GM21825 (cell line): Measurements from ENCODE around the gene AXL.

ENCODE experiments used
- ATAC-seq: cut with Tn5 transposase; IDR thresholded peaks from one replicate; pipeline ENCODE4 v1.9.1; 2021; ENCODE audit warnings: mild to moderate bottlenecking, moderate library complexity; ENCODE audit not compliant: unreplicated experiment

Gene AXL

GRCh38 chr19:41233748-41234240 lies 14.8 kb downstream of the AXL start:
- ATAC-seq, result no peak

GRCh38 chr19:41234512-41235168 lies 15.6 kb downstream of the AXL start:
- no peak for ATAC-seq

- no peak for ATAC-seq
Measured at GRCh38 chr19:41235480-41235879, 16.5 kb downstream of the AXL start.

DNA sequence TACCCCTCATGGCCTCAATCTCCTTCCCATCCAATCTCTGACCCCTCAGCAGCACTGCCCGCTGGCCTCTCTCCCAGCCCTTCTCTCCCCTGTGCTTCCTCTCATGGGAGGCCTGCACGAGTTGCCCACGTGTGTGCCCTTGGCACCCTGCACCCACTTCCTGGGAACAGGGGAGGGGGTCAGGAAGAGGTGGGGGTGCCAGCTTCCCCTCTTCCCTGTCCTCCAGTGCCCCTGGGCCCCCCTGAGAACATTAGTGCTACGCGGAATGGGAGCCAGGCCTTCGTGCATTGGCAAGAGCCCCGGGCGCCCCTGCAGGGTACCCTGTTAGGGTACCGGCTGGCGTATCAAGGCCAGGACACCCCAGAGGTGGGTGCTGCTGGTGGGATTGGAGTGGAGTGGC lies 19.2 kb downstream of the AXL start:
- ATAC-seq, result no peak

DNA sequence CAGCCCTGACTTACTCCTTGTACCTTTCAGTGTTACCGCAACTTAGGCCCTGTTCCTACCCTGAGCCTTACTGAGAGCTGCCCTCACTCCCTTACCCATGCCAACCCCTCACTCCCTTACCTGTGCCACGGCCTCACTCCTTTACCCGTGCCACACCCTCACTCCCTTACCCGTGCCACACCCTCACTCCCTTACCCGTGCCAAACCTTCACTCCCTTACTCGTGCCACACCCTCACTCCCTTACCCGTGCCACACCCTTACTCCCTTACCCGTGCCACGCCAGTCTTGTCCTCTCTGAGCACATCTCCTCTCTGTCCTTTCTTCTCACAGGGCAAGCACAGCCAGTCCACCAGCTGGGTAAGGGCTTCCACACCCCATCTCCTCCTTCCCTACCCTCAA lies 20.3 kb downstream of the AXL start:
- no peak for ATAC-seq

GRCh38 chr19:41239961-41240574 lies 21.0 kb downstream of the AXL start:
- no peak for ATAC-seq

DNA sequence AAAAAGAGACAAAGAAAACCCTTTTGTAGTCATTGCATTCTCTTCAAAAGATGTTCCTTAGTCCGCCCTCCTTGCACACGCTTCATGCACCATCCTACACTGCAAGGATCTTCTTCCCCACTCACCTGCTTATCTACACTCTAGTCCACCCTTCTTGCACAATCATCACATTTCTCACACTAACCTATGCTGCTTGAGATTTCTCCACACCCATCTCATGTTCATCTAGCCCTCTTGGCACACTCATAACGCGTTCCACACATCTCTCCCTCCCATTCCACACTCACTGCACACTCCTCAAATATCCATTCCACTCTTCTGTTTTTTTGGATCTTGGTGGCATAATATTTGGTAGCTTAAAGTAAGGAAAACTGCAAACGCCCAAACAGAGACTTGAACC lies 22.8 kb downstream of the AXL start:
- no peak for ATAC-seq

DNA sequence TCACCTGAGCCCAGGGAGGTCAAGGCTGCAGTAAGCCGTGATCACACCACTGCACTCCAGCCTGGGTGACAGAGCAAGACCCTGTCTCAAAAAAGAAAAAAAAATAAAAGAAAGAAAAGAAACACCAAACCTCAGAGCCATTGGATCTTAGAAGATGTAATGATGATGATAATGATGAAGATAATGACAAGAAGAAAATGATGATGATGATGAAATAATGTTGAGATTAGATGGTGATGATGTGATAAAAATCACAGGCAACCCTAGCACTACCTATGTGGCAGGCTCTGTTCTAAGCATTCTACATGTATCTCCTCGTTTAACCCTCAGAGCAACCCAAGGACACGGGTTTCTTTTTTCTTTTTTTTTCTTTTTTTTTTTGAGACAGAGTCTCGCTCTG lies 25.1 kb downstream of the AXL start:
- no peak for ATAC-seq

DNA sequence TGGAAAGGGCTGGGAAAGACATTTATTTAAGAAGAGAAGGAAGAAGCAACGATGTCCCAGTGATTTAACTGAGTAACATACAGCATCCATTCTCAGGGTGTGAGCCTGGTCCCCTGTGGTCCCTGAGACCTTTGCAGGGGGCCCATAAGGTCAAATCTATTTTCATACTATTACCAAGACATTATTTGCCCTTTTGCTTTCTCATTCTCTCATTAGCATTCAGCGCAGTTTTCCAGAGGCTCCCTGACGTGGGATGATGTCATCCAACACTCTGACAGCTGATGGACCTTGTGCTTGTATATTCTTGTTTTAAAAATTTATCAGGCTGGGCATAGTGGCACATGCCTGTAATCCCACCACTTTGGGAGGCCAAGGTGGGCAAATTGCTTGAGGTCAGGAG lies 26.8 kb downstream of the AXL start:
- no peak for ATAC-seq

- ATAC-seq, result no peak
Measured at GRCh38 chr19:41248895-41249294, 29.9 kb downstream of the AXL start.

DNA sequence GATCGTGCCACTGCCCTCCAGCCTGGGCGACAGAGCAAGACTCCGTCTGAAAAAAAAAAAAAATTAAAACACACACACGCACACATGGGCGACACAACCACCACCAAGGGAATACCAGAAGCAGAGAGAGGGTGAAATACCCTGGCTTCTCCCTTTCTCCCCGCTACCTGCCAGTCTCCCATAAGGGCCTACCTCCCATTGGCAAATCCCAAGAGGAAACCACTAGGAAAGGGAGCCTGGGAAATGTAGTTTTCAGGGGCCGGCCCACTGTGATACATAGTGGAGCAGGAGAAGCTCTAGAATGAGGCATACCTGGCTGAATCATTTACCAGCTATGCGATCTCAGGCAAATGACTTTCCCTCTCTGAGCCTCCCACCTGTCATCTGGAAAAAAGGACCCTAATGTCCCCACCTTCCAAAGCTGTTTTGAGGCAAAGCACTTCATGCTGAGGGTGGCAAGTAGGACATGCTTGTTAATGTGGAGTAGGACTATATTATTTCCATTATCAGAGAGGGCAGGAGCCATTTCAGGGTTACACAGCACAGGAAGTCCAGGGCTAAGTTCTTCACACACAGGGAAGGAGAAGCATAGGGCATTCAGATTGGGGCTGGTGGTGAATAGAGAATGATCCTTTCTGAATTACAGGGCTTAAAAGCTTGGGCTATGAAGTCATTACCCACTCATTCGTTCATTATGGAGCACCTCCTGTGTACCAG lies 30.8 kb downstream of the AXL start:
- ATAC-seq, result no peak

- no peak for ATAC-seq
Measured at GRCh38 chr19:41253660-41254059, 34.6 kb downstream of the AXL start.

DNA sequence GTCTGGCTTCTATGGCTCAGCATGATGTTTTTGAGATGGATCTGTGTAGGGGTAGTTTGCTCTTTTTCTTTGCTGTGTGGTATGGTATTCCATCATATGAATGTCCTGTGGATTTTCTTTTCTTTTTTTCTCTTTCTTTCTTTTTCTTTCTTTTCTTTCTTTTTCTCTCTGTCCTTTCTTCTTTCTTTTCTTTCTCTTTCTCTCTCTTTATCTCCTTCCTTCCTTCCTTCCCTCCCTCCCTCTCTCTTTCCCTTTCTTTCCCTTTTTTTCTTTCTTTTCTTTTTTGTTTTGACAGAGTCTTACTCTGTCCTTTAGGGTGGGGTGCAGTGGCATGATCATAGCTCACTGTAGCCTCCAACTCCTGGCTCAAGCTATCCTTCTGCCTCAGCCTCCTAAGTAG lies 36.1 kb downstream of the AXL start:
- ATAC-seq, result no peak

DNA sequence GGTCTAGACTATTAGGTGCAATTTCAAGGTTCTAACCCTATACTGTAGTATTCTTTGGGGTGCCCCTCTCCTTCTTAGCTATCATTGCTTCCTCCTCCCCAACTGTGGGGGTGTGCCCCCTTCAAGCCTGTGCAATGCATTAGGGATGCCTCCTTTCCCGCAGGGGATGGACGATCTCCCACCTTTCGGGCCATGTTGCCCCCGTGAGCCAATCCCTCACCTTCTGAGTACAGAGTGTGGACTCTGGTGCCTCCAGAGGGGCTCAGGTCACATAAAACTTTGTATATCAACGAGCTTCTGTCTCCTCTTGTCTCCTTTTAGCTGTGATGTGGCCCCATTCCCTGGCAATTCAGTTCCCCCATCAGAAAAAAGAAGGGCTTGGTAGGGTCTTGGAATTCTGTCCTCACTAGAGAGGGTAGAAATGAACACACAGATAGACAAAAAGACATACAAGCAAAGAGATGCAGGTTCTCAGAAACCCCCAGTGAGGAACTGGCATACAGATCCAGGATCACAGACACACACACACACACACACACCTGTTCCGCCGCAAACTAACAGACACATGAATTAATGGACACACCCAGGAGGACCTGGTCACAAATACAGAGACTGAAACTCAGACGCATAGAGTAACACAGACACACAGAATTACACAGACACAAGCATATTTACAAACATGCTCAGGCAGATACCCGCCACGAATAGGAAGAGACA lies 42.6 kb downstream of the AXL start:
- no peak for ATAC-seq

- peak; percentile 13 for ATAC-seq
Measured at GRCh38 chr19:41263042-41263849, 44.2 kb downstream of the AXL start.

- peak; percentile 58 for ATAC-seq
Measured at GRCh38 chr19:41263850-41264580, 45.0 kb downstream of the AXL start, which contains the start of gene HNRNPUL1. Gene HNRNPUL1, plus strand, starts transcription at chr19:41264372. Its CDS starts 132 bp downstream, at chr19:41264504.

- no peak for ATAC-seq
Measured at GRCh38 chr19:41264581-41265394, 45.8 kb downstream of the AXL start.

DNA sequence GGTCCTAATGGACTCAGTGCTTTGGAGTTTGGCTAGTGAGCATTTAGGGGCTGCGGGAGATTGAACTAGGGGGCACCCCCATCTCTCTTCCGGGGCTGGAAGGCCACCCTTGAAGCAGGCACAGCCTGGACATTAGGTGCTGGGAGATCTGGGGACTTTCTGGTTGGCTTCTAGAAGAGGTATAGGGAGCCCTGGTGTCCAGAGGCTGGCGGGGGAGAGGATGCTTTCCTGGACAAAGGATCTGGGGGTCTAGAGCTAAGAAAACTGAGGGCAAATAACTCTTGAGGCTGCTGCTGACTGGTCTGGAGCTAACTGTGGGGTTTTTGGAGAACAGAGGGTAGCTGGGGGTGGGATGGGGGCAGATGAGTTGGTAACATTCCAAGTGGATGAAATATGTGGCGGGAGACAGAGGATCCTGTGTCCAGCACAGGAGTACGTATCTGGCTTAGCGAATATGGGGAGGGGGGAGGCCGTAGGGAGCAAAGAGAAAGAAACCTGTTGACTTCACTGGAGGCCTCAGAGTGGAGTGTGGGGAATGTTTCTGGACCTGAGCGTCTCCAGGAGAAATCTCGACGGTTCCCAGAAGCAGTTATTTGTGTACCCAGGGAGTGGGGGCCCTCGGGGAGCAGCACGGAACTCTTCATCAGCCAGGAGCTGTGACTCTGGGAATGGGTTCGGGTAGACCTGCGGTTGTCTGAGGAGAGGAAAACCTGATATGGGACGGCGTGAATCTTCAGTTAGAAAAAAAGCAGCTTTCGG lies 46.6 kb downstream of the AXL start:
- no peak for ATAC-seq
